ENCODE results near the gene CFAP20. TPM values are rescaled to one million over a fixed set of nuclear protein-coding genes. Genes with fewer than 3 reads are reported as not detected.

Gene CFAP20
- total RNA-seq, 4 donors from 2014 or later = 14.8 to 48.3 (median 25.7) TPM

GRCh38 chr16:58123896-58124600 is 5.1 kb downstream of the CFAP20 start:
- 55 to 57% methylated on average over 8 of the region's 8 CpGs for WGBS, 2 donors (ENCODE audit: low coverage in 1 of 2)
- no peak for TF ChIP-seq EP300 (IDR thresholded peaks at IDR 0.05)
- TF ChIP-seq CTCF (IDR thresholded peaks at IDR 0.05) = no peak
- no peak for TF ChIP-seq POLR2A (IDR thresholded peaks at IDR 0.05)
- TF ChIP-seq POLR2AphosphoS5 (IDR thresholded peaks at IDR 0.05) = no peak
- Histone ChIP-seq H3K9me3 (no peaks in the 10 kb centered on the region), H3K4me3 (no peak overlapping the region), H3K36me3 (no peaks in the 10 kb centered on the region), H3K27ac (peak overlapping the region in 3 of 4 donors; percentile 29 to 91 (median 45)), H3K27me3 (no peaks in the 10 kb centered on the region), H3K4me1 (peaks cover 11 to 93% (median 34%) of the 10 kb centered on the region in 3 donors)
- ATAC-seq = no peak

DNA sequence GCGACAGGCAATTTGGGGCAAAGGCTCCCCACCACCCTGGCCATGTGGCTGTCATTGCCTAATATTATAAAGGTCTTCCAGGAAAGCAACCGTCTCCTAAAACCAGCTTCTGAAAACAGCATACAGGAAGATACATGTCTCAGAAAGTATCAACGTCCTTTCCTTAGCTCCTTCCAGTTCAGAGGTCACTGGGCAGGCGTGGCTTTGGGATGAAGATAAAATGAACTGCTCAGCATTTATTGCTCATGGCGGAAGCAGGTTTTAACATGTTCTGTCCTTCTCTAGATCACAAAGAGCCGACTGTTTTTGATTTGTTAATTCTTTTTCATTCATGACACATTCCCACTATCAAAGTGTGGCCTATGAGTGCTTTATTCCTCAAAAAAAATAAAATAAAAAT is 8.0 kb downstream of the CFAP20 start:
- WGBS, 2 donors (ENCODE audit: low coverage in 1 of 2) = 13 to 50% methylated on average over 3 to 6 of the region's 6 CpGs
- TF ChIP-seq POLR2AphosphoS5 (IDR thresholded peaks at IDR 0.05) = no peak
- TF ChIP-seq POLR2A (IDR thresholded peaks at IDR 0.05) = no peak
- no peak for TF ChIP-seq CTCF (IDR thresholded peaks at IDR 0.05)
- no peak for TF ChIP-seq EP300 (IDR thresholded peaks at IDR 0.05)
- no peak overlapping the region for H3K4me3 ChIP-seq
- H3K27ac ChIP-seq = peak overlapping the region; percentile 1 to 42 (median 28)
- no peaks in the 10 kb centered on the region for H3K9me3 ChIP-seq
- peaks cover 0 to 5% of the 10 kb centered on the region in 2 donors for H3K36me3 ChIP-seq
- peaks cover 12 to 97% (median 28%) of the 10 kb centered on the region in 3 donors for H3K4me1 ChIP-seq
- no peaks in the 10 kb centered on the region for H3K27me3 ChIP-seq
- no peak for ATAC-seq

DNA sequence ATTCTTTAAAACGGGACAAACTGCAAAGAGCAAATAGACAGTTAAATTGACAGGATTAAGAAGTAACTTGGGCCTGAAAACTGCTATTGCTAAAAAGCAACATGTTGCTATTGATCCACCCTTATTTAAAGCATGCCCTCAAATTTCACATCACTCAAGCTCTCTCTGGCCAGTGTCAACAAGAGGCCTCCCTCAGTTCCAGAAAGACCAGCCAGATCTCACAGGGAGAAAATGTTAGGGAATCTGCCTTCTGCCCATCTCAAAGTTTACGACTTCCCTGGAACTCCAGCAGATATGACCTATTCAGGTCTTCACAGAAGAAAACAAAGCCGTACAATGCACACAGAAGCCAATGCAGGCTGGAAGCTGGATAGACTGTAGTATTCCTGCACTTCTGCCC is 8.9 kb downstream of the CFAP20 start:
- 24 to 40% methylated on average over 3 of the region's 3 CpGs for WGBS, 2 donors (ENCODE audit: low coverage in 1 of 2)
- H3K9me3 ChIP-seq = no peaks in the 10 kb centered on the region
- H3K27ac ChIP-seq = peak overlapping the region in 2 of 4 donors; percentile 36 to 42
- H3K27me3 ChIP-seq = no peaks in the 10 kb centered on the region
- TF ChIP-seq EP300 (IDR thresholded peaks at IDR 0.05) = no peak
- no peak for TF ChIP-seq POLR2AphosphoS5 (IDR thresholded peaks at IDR 0.05)
- no peak for TF ChIP-seq POLR2A (IDR thresholded peaks at IDR 0.05)
- no peak for TF ChIP-seq CTCF (IDR thresholded peaks at IDR 0.05)
- no peak for ATAC-seq
- H3K4me1 ChIP-seq = peaks cover 12 to 97% (median 25%) of the 10 kb centered on the region in 3 donors
- no peak overlapping the region for H3K4me3 ChIP-seq
- H3K36me3 ChIP-seq = peaks cover 0 to 14% of the 10 kb centered on the region in 2 donors

- H3K27ac ChIP-seq = peak overlapping the region in 3 of 4 donors; percentile 13 to 42 (median 21)
- TF ChIP-seq EP300 (IDR thresholded peaks at IDR 0.05) (no peak), CTCF (IDR thresholded peaks at IDR 0.05) (no peak), POLR2AphosphoS5 (IDR thresholded peaks at IDR 0.05) (no peak)
- no peak for ATAC-seq
- no peaks in the 10 kb centered on the region for H3K9me3 ChIP-seq
- H3K36me3 ChIP-seq = peaks cover 0 to 21% of the 10 kb centered on the region in 2 donors
- WGBS, 2 donors (ENCODE audit: low coverage in 1 of 2) = 50 to 63% methylated on average over 7 to 8 of the region's 8 CpGs
- no peak overlapping the region for H3K4me3 ChIP-seq
- H3K4me1 ChIP-seq = peaks cover 12 to 96% (median 25%) of the 10 kb centered on the region in 3 donors
- H3K27me3 ChIP-seq = no peaks in the 10 kb centered on the region
These were observed 9.7 kb downstream of the CFAP20 start for GRCh38 chr16:58119509-58119845.
